Measurements from ENCODE around the gene TAF4.

Gene TAF4

GRCh38 chr20:62069741-62070216, 4.1 kb upstream of the TAF4 start:
- Histone ChIP-seq H3K27ac (no peak overlapping the region), H3K27me3 (peaks cover 40% of the 10 kb centered on the region), H3K9me3 (peaks cover 6% of the 10 kb centered on the region), H3K36me3 (no peaks in the 10 kb centered on the region), H3K4me3 (ENCODE audit: low read depth in 1 of 2, low read length in 1 of 2) (no peak overlapping the region), H3K4me1 (ENCODE audit: control insufficient read depth in 1 of 2, insufficient read depth in 1 of 2, low read depth in 1 of 2, low read length in 1 of 2) (peaks cover 16 to 19% of the 10 kb centered on the region in 2 experiments)
- TF ChIP-seq CTCF (IDR thresholded peaks at IDR 0.05) = no peak

GRCh38 chr20:62068997-62069396, 3.3 kb upstream of the TAF4 start:
- TF ChIP-seq CTCF (IDR thresholded peaks at IDR 0.05) = no peak
- H3K36me3 ChIP-seq = peaks cover 3% of the 10 kb centered on the region
- H3K27me3 ChIP-seq = peaks cover 40% of the 10 kb centered on the region
- peaks cover 19 to 23% of the 10 kb centered on the region in 2 experiments for H3K4me1 ChIP-seq (ENCODE audit: control insufficient read depth in 1 of 2, insufficient read depth in 1 of 2, low read depth in 1 of 2, low read length in 1 of 2)
- H3K9me3 ChIP-seq = peaks cover 6% of the 10 kb centered on the region
- no peak overlapping the region for H3K27ac ChIP-seq
- no peak overlapping the region for H3K4me3 ChIP-seq (ENCODE audit: low read depth in 1 of 2, low read length in 1 of 2)

GRCh38 chr20:62067547-62068260, 2.0 kb upstream of the TAF4 start:
- H3K9me3 ChIP-seq = no peaks in the 10 kb centered on the region
- peak overlapping the region in 1 of 2 experiments; percentile 69 for H3K4me3 ChIP-seq (ENCODE audit: low read depth in 1 of 2, low read length in 1 of 2)

GRCh38 chr20:62066983-62067433, 1.3 kb upstream of the TAF4 start:
- Histone ChIP-seq H3K4me1 (ENCODE audit: control insufficient read depth in 1 of 2, insufficient read depth in 1 of 2, low read depth in 1 of 2, low read length in 1 of 2) (peaks cover 30 to 33% of the 10 kb centered on the region in 2 experiments), H3K27ac (peak overlapping the region; percentile 72), H3K36me3 (peaks cover 13% of the 10 kb centered on the region), H3K9me3 (no peaks in the 10 kb centered on the region), H3K27me3 (peaks cover 40% of the 10 kb centered on the region), H3K4me3 (ENCODE audit: low read depth in 1 of 2, low read length in 1 of 2) (peak overlapping the region; percentile 69)
- no peak for TF ChIP-seq CTCF (IDR thresholded peaks at IDR 0.05)

More at GRCh38 chr20:62067547-62068260, 2.0 kb upstream of the TAF4 start:
- H3K27ac ChIP-seq = no peak overlapping the region
- no peak for TF ChIP-seq CTCF (IDR thresholded peaks at IDR 0.05)
- H3K27me3 ChIP-seq = peaks cover 40% of the 10 kb centered on the region
- H3K36me3 ChIP-seq = peaks cover 13% of the 10 kb centered on the region
- peaks cover 30 to 33% of the 10 kb centered on the region in 2 experiments for H3K4me1 ChIP-seq (ENCODE audit: control insufficient read depth in 1 of 2, insufficient read depth in 1 of 2, low read depth in 1 of 2, low read length in 1 of 2)

GRCh38 chr20:62066339-62066982, 780 bp upstream of the TAF4 start:
- peaks cover 40% of the 10 kb centered on the region for H3K27me3 ChIP-seq
- no peak for TF ChIP-seq CTCF (IDR thresholded peaks at IDR 0.05)
- peak overlapping the region; percentile 72 for H3K27ac ChIP-seq
- peaks cover 30 to 33% of the 10 kb centered on the region in 2 experiments for H3K4me1 ChIP-seq (ENCODE audit: control insufficient read depth in 1 of 2, insufficient read depth in 1 of 2, low read depth in 1 of 2, low read length in 1 of 2)
- no peaks in the 10 kb centered on the region for H3K9me3 ChIP-seq
- peak overlapping the region; percentile 69 for H3K4me3 ChIP-seq (ENCODE audit: low read depth in 1 of 2, low read length in 1 of 2)
- peaks cover 13% of the 10 kb centered on the region for H3K36me3 ChIP-seq

Measured in neutrophil (primary cell).